HepG2 (cell line): ENCODE results near the gene SMTNL1. TPM values are rescaled to one million over a fixed set of nuclear protein-coding genes. Genes with fewer than 3 reads are reported as not detected.
A peak's percentile ranks its signal among the peaks of the same experiment; 100 is the strongest.

ENCODE experiments used
- IRF2 ChIP-seq: IDR thresholded peaks from 2 replicates; pipeline ENCODE4 v1.6.1; 2018; ENCODE audit warnings: missing genetic modification reagents, missing compliant biosample characterization
- PAF1 ChIP-seq: IDR thresholded peaks from 2 replicates; pipeline ENCODE4 v1.6.1; 2016; ENCODE audit warnings: missing genetic modification reagents, missing compliant biosample characterization
- PAWR ChIP-seq: sonication (generic); formaldehyde crosslinking; IDR thresholded peaks from 2 replicates; pipeline ENCODE4 v1.4.0; 2020; ENCODE audit warnings: missing genetic modification reagents, mild to moderate bottlenecking, borderline replicate concordance
- TBX2 ChIP-seq: sonication (generic); formaldehyde crosslinking; IDR thresholded peaks from 2 replicates; pipeline ENCODE4 v1.5.0; 2020; ENCODE audit warnings: missing genetic modification reagents, mild to moderate bottlenecking, borderline replicate concordance
- U2AF1 ChIP-seq: fragments of 200-400 bp; formaldehyde crosslinking; optimal IDR thresholded peaks from 2 replicates; pipeline ENCODE3; 2017; ENCODE audit warnings: mild to moderate bottlenecking, low read depth, low read length
- ZSCAN31 ChIP-seq: sonication (generic); formaldehyde crosslinking; IDR thresholded peaks from 2 replicates; pipeline ENCODE4 v1.5.0; 2020; ENCODE audit warnings: low read depth, mild to moderate bottlenecking, missing genetic modification reagents
- polyA plus RNA-seq, 8 experiments: library from polyadenylated mRNA; depleted of rRNA in 3 of 8; stranded (reverse) in 7 of 8; unstranded in 1 of 8; fragments of >200 nt; fragmentation: Illumina TruSeq in 4 of 8; extraction: Trizol in 4 of 8; gene quantifications; 2 replicates each; pipeline versions ENCODE4 v1.2.1 to v1.2.3, GENCODE V29; 2011 to 2016; ENCODE audit warnings: low read depth in 4 of 8, missing spikeins in 1 of 8, mixed read lengths in 1 of 8; ENCODE audit not compliant: insufficient read depth in 1 of 8
- total RNA-seq, 5 experiments: library from RNA; depleted of rRNA; stranded (reverse); fragments of >200 nt; fragmentation: Illumina TruSeq; extraction: Trizol; gene quantifications; 2 replicates each; pipeline ENCODE4 v1.2.3, GENCODE V29; 2016; ENCODE audit warnings: low read depth in 1 of 5
- TF ChIP-seq, protein P1 (sequence below): sonication (generic); formaldehyde crosslinking; IDR thresholded peaks from 2 replicates; pipeline ENCODE4 v1.5.1; 2020; ENCODE audit warnings: mild to moderate bottlenecking, missing genetic modification reagents, borderline replicate concordance
- TF ChIP-seq, protein P2 (sequence below): sonication (generic); formaldehyde crosslinking; conservative IDR thresholded peaks from 2 replicates; pipeline ENCODE4 v1.4.0; 2020; ENCODE audit warnings: missing genetic modification reagents

Gene SMTNL1
- total and polyA plus RNA-seq, 2 of the 13 experiments (the other 11 are each of a cell fraction or from before 2014, with no cell fraction given) = 0.04 TPM; not detected in 1

- TF ChIP-seq, protein P1, sequence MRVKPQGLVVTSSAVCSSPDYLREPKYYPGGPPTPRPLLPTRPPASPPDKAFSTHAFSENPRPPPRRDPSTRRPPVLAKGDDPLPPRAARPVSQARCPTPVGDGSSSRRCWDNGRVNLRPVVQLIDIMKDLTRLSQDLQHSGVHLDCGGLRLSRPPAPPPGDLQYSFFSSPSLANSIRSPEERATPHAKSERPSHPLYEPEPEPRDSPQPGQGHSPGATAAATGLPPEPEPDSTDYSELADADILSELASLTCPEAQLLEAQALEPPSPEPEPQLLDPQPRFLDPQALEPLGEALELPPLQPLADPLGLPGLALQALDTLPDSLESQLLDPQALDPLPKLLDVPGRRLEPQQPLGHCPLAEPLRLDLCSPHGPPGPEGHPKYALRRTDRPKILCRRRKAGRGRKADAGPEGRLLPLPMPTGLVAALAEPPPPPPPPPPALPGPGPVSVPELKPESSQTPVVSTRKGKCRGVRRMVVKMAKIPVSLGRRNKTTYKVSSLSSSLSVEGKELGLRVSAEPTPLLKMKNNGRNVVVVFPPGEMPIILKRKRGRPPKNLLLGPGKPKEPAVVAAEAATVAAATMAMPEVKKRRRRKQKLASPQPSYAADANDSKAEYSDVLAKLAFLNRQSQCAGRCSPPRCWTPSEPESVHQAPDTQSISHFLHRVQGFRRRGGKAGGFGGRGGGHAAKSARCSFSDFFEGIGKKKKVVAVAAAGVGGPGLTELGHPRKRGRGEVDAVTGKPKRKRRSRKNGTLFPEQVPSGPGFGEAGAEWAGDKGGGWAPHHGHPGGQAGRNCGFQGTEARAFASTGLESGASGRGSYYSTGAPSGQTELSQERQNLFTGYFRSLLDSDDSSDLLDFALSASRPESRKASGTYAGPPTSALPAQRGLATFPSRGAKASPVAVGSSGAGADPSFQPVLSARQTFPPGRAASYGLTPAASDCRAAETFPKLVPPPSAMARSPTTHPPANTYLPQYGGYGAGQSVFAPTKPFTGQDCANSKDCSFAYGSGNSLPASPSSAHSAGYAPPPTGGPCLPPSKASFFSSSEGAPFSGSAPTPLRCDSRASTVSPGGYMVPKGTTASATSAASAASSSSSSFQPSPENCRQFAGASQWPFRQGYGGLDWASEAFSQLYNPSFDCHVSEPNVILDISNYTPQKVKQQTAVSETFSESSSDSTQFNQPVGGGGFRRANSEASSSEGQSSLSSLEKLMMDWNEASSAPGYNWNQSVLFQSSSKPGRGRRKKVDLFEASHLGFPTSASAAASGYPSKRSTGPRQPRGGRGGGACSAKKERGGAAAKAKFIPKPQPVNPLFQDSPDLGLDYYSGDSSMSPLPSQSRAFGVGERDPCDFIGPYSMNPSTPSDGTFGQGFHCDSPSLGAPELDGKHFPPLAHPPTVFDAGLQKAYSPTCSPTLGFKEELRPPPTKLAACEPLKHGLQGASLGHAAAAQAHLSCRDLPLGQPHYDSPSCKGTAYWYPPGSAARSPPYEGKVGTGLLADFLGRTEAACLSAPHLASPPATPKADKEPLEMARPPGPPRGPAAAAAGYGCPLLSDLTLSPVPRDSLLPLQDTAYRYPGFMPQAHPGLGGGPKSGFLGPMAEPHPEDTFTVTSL (CRISPR knock-in tag) = no peak
- no peak for TF ChIP-seq U2AF1
- peak; percentile 17; the same call in 1 of the 2 replicates for TF ChIP-seq TBX2 (CRISPR knock-in tag)
- TF ChIP-seq, protein P2, sequence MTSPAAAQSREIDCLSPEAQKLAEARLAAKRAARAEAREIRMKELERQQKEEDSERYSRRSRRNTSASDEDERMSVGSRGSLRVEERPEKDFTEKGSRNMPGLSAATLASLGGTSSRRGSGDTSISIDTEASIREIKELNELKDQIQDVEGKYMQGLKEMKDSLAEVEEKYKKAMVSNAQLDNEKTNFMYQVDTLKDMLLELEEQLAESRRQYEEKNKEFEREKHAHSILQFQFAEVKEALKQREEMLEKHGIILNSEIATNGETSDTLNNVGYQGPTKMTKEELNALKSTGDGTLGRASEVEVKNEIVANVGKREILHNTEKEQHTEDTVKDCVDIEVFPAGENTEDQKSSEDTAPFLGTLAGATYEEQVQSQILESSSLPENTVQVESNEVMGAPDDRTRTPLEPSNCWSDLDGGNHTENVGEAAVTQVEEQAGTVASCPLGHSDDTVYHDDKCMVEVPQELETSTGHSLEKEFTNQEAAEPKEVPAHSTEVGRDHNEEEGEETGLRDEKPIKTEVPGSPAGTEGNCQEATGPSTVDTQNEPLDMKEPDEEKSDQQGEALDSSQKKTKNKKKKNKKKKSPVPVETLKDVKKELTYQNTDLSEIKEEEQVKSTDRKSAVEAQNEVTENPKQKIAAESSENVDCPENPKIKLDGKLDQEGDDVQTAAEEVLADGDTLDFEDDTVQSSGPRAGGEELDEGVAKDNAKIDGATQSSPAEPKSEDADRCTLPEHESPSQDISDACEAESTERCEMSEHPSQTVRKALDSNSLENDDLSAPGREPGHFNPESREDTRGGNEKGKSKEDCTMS = no peak
- no peak for TF ChIP-seq PAF1 (CRISPR knock-in tag)
- TF ChIP-seq PAWR (CRISPR knock-in tag) = no peak
- no peak; the same call in 1 of the 2 replicates for TF ChIP-seq ZSCAN31 (CRISPR knock-in tag)
- no peak for TF ChIP-seq IRF2 (CRISPR knock-in tag)
These were observed 22.7 kb upstream of the SMTNL1 start (continued) for GRCh38 chr11:57514538-57515331.
